Measurements from ENCODE around the gene UNG.

Gene UNG

GRCh38 chr12:109154451-109155438 is 57.3 kb downstream of the UNG start:
- peak; percentile 47 to 82 (median 72) for DNase-seq (ENCODE audit: low read depth in 3 of 3)

- DNase-seq (ENCODE audit: low read depth in 3 of 3), result no peak
Measured at GRCh38 chr12:109156036-109156435, 58.6 kb downstream of the UNG start.

- DNase-seq (ENCODE audit: low read depth in 3 of 3), result no peak
Measured at GRCh38 chr12:109156586-109156985, 59.2 kb downstream of the UNG start.

- DNase-seq (ENCODE audit: low read depth in 3 of 3), result no peak
Measured at GRCh38 chr12:109157986-109158385, 60.6 kb downstream of the UNG start.

GRCh38 chr12:109160433-109160832 is 63.0 kb downstream of the UNG start:
- no peak for DNase-seq (ENCODE audit: low read depth in 3 of 3)

Data from stimulated activated CD4-positive, alpha-beta T cell treated with anti-CD3 and anti-CD28 coated beads, TNF-alpha, amount 100 ng/mL, for 24 hours (primary cell).